GM15510 (cell line): ENCODE results near the gene BPIFB2.

Experiments
- POLR2A ChIP-seq: IDR thresholded peaks from 3 replicates; pipeline ENCODE4 v1.6.1; 2011; ENCODE audit warnings: borderline replicate concordance; ENCODE audit not compliant: insufficient read length; ENCODE audit errors: extremely low read depth

BPIFB2 gene

DNA sequence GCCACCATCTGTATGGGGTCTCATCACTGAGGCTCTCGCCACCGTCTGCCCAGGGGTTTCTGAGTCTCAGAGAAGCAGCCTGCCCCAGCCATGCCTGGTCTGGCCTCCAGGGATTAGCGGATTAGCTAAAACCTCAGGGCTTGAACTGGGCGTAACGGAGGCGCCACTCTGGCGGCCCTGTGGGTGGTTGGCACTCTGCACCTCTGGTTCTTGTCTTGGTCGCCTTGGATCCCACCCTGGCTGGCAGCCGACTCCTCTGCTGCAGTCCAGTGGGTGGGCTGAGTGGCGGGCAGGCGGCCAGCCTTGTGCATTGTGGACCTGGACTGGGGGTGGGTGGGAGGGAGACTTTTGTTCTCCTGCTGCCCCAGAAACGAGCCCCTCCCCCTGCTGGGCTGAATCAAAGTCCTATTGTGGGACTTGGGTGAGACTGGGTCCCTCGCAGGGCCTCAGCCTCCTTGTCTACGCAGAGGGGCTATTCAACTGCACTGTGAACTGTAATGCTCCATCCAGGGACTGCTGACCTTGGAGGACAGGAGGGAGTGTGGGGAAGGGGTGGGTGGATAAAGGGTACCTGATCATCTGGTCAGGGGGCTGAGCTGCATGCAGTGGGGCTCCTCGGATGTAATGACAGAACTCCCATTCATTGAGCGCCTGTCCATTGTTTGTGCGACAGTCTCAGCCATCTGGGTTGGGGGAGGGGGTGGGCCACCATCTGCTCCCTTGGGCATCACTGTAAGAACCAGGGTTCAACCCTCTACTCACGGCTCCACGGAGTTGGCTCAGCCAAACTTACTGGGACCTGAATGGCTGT is 27.2 kb upstream of the BPIFB2 start:
- TF ChIP-seq POLR2A, result no peak

DNA sequence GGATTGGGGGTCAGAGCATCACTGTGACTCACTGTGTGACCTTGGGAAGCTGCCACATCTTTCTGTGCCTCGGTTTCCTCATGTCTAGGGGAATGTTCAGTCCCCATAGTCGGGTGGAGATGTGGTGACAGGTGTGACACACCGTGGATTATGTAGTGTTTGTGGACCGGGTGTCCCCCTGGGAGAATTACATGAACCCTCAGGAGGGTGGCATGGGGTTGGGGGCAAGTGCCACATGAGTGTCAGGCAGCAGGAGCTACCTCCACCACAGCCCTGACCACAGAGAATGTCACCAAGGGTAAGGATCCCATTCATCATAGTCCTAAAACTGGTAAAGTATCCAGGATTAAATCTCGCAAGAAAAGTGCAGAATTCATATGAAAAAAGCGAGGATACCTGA is 26.5 kb upstream of the BPIFB2 start:
- no peak for TF ChIP-seq POLR2A

DNA sequence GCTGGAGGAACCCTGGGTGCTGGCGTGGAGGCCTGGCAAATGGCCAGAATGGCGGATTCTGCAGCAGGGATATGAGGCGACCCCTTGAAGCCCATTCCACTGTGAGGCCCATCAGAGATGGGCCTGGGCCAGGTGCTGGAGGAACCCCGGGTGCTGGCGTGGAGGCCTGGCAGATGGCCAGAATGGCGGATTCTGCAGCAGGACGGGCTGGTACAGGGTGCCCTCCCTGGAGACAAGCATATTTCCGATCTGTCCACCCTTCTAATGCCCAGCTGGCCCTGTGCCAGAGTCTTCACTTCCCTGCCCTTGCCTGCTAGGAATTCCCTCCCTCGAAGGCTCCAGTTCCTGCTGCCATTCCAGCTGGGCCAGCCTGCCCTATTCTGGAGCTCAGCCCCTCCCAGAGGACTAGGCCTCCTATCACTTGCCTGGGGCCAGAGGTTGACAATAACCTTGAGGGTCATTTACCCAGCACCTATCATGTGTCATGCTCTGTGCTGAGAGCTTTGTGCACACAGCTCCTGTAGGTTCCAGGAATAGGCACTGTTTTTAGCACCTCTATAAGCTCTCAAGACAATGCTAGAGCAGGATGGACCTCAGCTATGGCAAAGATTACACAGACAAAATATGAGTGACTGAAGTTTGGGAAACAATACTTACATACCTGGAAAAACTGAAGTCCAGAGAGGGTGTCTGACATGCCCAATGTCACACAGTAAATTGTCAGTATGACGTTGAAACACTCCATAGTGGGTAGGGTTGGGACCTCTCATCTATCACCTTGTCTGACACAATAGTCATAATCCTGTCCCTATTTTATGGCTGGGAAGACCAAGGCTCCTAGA is 24.7 kb upstream of the BPIFB2 start:
- no peak for TF ChIP-seq POLR2A

DNA sequence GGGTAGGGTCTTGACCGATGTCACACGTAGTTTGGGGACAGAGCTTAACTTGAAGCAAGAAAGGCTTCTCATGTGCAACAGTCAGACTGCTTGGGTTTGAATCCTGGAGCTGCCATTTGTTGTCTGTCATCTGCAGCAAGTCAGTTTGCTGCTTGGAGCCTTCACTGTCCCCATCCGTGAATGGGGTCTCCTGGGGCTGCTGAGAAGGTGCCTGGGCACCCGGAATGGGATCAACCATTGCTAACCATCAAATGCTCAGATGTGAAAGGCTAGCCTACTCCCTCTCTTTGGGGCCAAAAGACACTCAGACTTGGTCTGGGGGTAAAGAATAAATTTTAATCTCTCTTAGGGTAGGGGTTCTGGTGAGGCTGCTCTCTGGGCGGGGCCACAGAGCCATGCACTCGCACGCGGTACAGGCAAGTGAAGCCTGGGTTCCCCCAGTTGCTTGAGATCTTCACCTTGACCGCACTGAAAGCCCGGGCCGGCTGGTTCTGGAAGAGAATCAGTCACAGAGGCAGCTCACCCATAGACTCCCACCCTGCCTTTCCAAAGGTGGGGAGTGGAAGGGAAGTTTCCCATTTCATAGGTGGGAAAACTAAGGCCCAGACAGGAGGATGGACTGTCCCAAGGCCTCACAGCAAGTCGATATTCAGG is 23.9 kb upstream of the BPIFB2 start:
- TF ChIP-seq POLR2A, result no peak

DNA sequence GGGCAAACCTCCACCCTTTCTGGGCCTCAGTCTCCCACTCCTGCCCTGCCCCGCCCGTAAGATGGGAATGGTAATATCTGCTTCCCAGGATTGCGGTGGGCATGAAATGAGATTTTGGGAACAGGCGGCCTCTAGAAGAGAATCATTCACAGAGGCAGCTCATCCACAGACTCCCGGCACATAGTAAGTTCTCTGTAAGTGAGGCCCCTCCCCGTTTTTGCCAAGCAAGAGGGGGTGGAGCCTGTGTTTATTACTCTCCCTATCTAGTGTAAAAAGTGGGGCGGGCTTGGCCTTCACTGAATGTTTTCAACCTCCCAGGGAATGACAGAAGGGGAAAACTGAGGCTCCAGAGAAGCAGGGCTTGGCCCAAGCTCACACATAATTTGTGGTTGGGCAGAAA is 23.3 kb upstream of the BPIFB2 start:
- no peak for TF ChIP-seq POLR2A

DNA sequence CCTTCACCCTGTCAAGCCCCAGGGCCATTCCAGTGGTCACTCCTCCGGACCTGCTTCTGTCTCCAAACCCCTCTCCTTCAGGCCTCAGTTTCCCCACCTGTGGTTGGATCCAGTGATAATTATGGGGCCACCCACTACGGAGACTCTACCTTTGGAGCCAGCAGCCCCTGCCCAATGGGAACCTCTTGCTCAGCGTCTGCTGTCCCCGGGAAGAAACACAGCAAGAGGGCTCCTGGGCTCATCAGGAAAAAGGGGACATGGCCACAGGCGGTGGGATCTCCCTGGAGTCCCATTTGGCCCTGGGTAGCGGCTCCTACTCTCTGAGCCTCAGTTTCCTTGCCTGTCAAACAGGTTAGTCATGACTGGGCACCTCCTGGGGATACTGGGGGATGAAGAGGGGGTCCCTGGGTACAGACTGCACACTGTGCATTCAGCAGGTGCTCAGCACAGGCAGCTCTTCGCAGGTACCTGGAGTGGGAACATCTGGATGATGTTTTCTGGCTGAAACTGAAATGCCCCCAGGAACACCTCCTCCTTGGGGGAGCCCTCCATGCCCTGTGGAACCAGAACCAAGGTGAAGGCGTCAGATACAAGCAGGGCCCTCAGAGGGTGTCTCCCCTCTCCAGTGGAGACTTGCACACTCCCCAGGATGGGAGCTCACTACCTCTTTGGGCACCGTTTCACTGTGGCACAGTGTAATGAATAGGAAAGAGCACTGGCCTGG is 22.7 kb upstream of the BPIFB2 start:
- TF ChIP-seq POLR2A, result no peak

DNA sequence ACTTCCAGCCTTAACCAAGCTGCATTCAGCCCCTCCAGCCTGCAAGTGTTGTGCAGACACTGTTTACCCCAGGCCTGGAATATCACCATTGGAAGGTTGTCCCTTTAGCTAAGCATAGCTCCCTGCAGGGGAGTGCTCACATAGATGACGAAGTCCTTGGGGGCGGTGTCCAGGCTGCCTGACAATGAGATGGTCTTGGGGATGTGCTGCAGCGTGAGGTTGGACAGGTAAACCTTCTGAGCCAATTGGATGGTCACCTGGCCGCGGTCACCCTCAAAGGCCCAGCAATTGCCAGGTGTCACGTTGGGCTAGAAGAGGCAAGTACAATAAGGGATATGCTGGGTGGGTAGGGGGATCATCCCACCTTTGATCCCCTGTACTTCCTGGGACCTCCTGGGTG is 21.9 kb upstream of the BPIFB2 start:
- TF ChIP-seq POLR2A, result no peak

DNA sequence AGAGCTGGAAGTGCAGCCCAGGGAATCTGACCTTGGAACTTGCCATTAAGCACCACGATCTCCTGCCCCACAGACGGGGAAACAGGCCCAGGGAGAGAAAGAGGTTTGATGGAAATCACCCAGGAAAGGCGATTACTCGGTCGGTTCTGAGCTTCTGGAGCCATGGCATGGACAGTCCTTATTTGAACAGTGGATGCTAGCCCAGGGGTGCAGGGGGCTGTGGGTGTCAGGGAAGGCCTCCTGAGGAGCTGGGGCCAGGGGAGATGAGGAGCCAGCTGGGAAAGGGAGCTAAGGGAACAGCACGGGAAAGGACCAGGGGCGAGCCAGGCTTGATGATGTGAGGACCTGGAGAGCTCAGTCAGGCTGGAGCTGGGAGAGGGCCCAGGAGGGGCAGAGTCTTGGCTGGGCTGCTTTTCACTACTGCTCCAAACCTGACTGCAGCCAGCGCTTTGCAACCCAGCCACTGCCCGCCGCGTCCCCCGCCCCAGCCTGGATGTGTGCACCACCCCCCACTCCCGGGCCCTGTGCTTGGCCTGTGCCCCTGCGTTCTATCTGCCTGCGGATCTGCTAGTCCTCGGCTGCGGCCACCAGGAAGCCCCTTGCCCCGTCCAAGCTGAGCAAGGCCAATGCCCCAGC is 21.1 kb upstream of the BPIFB2 start:
- no peak for TF ChIP-seq POLR2A

DNA sequence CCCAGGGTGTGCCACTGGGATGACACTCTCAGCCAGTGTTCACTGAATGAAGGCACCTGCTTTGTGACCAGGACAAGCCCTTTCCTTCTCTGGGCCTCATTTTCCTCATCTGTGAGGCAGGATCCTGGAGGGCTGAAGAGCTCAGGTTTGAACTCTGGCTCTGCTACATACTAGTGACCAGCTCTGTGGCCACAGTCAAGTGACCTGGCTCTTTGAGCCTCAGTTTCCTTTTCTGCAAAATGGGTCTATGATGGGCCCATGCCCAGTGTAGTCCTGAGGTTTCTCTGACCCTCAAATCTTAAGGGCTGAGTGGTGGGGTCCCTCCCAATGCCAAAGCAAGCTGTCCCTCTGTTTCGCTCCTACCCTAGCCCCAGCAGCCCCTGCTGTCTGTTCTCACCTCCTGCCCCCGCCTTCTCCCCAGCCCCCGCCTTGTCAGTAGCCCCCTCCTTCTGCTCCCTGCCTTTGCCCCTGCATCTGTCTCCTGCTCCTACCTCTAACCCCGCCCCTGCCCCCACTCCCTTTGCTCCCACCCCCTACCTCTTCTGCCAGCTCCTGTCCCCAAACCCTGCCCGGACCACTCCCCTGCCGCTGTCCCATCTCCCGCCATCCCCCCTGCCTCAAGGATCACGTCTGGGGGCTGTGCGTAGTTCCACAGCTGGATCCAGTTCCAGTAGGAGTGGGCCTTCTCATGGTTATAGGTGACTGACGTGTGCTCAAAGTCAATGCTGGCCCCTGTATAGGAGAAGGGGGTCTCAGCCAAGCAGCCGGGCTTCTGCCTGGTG is 20.3 kb upstream of the BPIFB2 start:
- no peak for TF ChIP-seq POLR2A

DNA sequence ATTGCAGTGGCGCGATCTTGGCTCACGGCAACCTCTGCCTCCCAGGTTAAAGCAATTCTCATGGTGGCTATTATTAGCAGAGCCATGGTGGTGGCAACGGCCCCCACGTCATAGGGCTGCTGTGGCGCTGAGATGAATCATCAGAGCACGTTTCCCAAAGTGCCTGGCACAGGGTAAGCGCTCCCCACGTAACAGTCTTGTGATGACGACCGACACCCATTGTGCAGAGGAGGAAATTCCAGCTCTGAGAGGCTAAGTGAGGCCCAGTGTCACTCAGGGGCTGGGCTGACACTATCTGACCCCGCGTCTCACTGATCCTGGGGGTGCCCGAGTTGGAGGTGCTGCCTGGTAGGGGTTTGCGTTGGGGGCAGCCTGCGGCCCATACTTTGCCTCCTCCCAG is 19.5 kb upstream of the BPIFB2 start:
- TF ChIP-seq POLR2A, result no peak

DNA sequence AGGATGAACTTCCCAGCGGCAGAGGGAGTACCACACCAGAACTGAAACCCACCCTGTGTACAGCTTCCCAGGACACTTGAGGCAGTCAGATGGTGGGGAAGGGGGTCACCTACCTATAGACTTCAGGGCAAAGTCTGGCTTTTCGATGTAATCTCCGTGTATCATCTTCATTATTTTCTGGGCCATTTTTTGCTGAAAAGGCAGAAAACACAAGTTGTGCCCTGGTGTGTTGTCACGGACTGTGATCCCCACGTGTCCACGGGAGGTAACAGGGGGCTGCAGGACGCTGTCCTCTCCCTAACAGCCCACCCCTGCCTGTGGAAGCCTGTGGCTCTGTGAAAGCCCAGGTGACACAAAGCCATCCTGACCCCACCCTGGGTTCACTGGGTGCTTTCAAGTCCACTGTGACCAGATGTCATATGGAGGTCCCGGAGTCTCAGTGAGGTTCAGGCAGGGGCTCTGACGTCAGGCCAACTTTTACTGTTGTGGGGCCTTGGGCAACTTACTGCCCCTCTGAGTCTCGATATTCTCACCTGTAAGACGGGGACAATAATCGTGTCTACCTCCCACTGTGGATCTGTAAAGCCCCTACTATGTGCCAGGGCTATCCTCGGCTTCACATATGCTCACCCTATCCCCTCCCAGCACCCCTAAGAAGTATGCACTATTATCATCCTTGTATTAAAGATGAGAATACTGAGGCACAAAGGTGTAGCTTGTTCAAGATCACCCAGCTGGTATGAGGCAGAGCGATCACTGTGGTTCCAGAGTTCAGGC is 17.8 kb upstream of the BPIFB2 start:
- no peak for TF ChIP-seq POLR2A

DNA sequence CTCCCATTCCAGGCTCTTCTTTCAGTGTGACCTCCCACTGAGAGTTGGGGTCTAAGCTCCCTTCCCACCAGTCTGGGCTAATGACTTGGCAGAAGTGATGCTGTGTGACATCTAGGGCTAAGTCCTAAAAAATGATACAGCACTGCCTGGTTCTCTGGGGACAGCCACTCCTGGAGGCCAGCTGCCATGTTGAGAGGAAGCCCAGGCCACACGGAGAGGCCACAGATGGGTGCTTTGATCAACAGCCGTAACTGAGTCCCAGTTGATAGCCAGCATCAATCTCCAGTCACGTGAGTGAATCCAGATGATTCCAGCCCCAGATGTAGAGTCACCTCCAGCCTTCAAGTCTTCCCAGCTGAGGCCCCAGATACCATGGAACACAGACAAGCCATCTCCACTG is 17.1 kb upstream of the BPIFB2 start:
- TF ChIP-seq POLR2A, result no peak

DNA sequence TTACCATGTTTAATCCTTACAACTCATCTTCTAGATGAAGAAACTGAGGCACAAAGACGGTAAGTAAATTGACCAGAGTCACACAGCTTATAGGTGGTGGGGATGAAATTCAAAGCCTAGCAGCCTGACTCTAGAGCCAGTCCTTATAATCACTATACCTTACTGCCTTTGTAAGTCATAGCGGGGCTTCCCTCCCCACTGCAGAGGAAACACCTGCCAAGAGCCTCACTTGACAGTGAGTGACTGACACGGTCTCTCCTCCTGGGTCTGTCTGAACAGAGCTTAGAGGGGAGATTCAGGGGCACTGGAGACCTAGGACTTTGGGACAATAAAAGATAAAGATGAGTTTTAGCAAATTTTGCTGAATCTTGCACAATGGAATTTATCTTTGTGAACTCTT is 16.1 kb upstream of the BPIFB2 start:
- no peak for TF ChIP-seq POLR2A
